ENCODE measurements around the gene RPRML.

DNA sequence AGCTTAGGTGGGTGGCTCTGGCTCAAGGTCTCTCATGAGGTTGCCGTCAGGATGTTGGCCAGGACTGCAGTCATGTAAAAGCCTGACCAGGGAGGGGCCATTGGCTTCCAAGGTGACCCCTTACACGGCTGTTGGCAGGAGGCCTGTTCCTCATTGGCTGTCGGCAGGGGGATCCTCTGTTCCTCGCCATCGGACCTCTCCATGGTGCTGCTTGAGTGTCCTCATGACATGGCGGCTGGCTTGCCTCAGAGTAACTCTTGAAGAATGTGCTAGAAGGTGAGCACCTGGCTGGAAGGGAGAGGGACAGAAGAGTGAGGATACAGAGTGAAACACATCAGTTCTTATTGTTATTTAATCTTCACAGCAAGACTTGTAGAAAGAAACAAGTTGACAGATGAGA is 4.7 kb upstream of the RPRML start:
- TF ChIP-seq CTCF (IDR thresholded peaks at IDR 0.05): no peak
- no peak for TF ChIP-seq POLR2A (IDR thresholded peaks at IDR 0.05)
